GM12891 (cell line): ENCODE data around the gene NRXN2.

Source experiments
- POLR2AphosphoS5 ChIP-seq: IDR thresholded peaks from 2 replicates; pipeline ENCODE4 v1.6.1; 2011; ENCODE audit warnings: low read depth, low read length, control low read depth
- POU2F2 ChIP-seq: IDR thresholded peaks from 2 replicates; pipeline ENCODE4 v1.6.1; 2011; ENCODE audit warnings: low read depth, mild to moderate bottlenecking, control low read depth, low read length, moderate library complexity
- TAF1 ChIP-seq: IDR thresholded peaks from 2 replicates; pipeline ENCODE4 v1.6.1; 2011; ENCODE audit warnings: low read depth, low read length, control low read depth

- TF ChIP-seq TAF1 (no peak), POU2F2 (no peak), POLR2AphosphoS5 (no peak)
Observed at GRCh38 chr11:64685536-64685935, 37.5 kb downstream of the NRXN2 start.
